Mammary epithelial cell (primary cell): ENCODE measurements around the gene PEAK1.

Experiments
- EZH2 ChIP-seq: IDR thresholded peaks from 2 replicates; pipeline ENCODE4 v1.6.1; 2012; ENCODE audit warnings: low read length, inconsistent platforms, borderline replicate concordance
- TF ChIP-seq, protein P1 (sequence below), 2 donors: IDR thresholded peaks in 1 of 2; conservative IDR thresholded peaks in 1 of 2; 2 replicates each; pipeline ENCODE4 v1.5.1; 2011 to 2012; ENCODE audit warnings: inconsistent platforms in 2 of 2, low read length in 2 of 2, mild to moderate bottlenecking in 2 of 2, control low read depth in 1 of 2, low read depth in 1 of 2; ENCODE audit not compliant: insufficient read depth in 1 of 2; ENCODE audit errors: extremely low read depth in 1 of 2

DNA sequence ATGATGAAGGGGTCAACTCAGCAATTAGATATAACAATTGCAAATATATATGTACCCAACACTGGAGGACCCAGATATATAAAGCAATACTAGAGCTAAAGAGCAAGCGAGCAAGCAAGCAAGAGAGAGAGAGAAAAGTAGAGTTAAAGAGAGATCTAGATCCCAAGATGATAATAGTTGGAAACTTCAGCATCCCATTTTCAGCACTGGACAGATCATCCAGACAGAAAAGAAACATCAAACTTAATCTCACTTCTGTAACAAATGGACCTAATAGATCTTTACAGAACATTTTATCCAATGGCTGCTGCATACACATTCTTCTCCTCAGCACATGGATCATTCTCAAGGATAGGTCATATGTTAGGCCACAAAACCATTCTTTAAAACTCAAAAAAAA, 23.2 kb downstream of the PEAK1 start:
- TF ChIP-seq, protein P1, sequence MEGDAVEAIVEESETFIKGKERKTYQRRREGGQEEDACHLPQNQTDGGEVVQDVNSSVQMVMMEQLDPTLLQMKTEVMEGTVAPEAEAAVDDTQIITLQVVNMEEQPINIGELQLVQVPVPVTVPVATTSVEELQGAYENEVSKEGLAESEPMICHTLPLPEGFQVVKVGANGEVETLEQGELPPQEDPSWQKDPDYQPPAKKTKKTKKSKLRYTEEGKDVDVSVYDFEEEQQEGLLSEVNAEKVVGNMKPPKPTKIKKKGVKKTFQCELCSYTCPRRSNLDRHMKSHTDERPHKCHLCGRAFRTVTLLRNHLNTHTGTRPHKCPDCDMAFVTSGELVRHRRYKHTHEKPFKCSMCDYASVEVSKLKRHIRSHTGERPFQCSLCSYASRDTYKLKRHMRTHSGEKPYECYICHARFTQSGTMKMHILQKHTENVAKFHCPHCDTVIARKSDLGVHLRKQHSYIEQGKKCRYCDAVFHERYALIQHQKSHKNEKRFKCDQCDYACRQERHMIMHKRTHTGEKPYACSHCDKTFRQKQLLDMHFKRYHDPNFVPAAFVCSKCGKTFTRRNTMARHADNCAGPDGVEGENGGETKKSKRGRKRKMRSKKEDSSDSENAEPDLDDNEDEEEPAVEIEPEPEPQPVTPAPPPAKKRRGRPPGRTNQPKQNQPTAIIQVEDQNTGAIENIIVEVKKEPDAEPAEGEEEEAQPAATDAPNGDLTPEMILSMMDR (conservative IDR thresholded peaks at IDR 0.05 in 1 of 2, IDR thresholded peaks at IDR 0.05 in 1 of 2; ENCODE audit: extremely low read depth in 1 of 2, insufficient read depth in 1 of 2, low read depth in 1 of 2, low read length in 2 of 2) = no peak
- no peak for TF ChIP-seq EZH2
